HG02610 (cell line): ENCODE data around the gene PDS5B.

ENCODE experiments used
- ATAC-seq: cut with Tn5 transposase; IDR thresholded peaks from one replicate; pipeline ENCODE4 v1.9.1; 2021; ENCODE audit warnings: mild to moderate bottlenecking, moderate library complexity; ENCODE audit not compliant: unreplicated experiment

Gene PDS5B

GRCh38 chr13:32587811-32588170, 1.5 kb downstream of the PDS5B start:
- ATAC-seq, result no peak

- ATAC-seq, result no peak
Measured at GRCh38 chr13:32588736-32589135, 2.5 kb downstream of the PDS5B start.

DNA sequence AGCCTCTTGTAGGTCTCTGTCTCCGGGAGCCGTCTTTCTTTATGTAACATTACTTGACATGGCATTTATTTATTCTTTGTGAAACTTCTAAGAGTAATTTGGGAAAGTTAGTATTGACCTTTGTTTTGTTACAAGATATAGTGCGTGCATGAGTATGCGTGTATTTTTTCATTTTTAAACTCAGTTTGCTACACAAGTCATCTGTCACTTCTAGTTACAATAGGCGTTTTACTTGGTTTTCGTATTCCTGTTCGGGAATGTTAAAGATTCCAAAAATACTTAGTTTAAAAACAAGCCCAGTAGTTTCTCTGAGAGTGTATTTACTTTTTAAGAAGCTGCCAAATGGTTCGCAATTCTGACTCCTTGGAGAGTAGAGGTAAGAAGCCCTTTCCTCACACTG, 3.2 kb downstream of the PDS5B start:
- no peak for ATAC-seq

DNA sequence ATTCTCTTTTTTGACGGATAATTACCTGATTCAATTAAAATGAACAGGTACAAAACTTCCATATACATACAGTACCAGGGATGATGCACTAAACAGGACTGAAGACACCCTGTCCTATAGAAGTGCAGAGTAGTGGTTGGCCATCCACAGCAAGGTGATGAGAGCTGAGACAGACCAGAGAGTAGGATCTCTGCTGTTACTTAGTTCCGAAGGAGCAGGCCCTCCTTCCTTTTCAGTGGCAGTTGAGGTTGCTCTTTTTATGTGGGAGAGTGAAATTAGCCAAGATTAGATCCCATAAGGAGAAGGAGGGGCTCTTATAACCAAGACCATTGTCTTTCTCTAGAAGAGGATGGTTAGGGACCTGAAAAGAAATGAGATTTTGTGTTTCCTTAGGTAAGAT, 4.0 kb downstream of the PDS5B start:
- ATAC-seq, result no peak

- ATAC-seq, result no peak
Measured at GRCh38 chr13:32592082-32592481, 5.8 kb downstream of the PDS5B start.

- ATAC-seq, result no peak
Measured at GRCh38 chr13:32594157-32594738, 8.0 kb downstream of the PDS5B start.

GRCh38 chr13:32595306-32595705, 9.1 kb downstream of the PDS5B start:
- ATAC-seq, result no peak

- ATAC-seq, result no peak
Measured at GRCh38 chr13:32600890-32601289, 14.6 kb downstream of the PDS5B start.

DNA sequence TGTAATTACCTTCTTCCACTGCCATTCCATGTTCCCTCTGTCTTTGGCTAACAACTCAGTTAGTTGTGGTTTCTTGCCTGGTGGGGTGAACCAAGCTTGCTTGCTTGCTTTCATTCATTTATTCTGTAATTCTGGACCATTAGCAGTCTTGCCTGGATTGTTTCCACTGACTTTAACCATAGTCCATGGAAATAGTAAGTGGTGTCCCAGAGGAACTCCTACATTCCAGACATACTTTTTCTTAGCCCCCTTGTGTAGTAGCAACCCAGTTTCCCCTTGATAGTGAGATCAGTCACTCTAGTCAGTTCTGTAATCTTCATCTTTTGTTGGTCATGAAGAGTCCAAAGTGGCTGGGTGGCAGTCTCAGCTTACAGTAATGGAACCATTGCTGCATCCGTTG, 23.2 kb downstream of the PDS5B start:
- ATAC-seq, result no peak

GRCh38 chr13:32610538-32610937, 24.3 kb downstream of the PDS5B start:
- no peak for ATAC-seq

- ATAC-seq, result no peak
Measured at GRCh38 chr13:32610977-32611376, 24.7 kb downstream of the PDS5B start.

GRCh38 chr13:32616883-32617511, 30.7 kb downstream of the PDS5B start:
- no peak for ATAC-seq

GRCh38 chr13:32622827-32623226, 36.6 kb downstream of the PDS5B start:
- ATAC-seq, result no peak

GRCh38 chr13:32624441-32624840, 38.2 kb downstream of the PDS5B start:
- no peak for ATAC-seq

GRCh38 chr13:32627793-32628192, 41.5 kb downstream of the PDS5B start:
- ATAC-seq, result no peak

- no peak for ATAC-seq
Measured at GRCh38 chr13:32629313-32629712, 43.1 kb downstream of the PDS5B start.

- no peak for ATAC-seq
Measured at GRCh38 chr13:32629866-32630265, 43.6 kb downstream of the PDS5B start.

- no peak for ATAC-seq
Measured at GRCh38 chr13:32632343-32632909, 46.2 kb downstream of the PDS5B start.

DNA sequence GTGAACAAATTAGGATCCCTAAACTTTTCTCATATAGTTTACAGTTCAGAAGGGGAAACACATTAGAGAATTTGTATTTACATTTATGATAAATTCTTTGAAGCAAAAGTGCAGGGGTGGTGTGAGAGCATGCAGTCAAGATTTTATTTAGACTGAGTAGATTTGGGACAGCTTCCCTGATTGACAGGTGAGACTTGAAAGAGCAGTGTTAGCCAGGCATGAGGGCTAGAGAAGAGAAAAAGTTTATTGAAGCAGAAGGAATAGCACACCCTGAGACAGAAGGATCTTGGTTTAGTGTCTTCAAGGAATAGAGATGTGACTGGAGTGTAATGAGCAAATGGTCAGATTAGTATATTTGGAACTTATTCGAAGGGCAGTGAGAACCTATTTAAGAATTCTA, 50.5 kb downstream of the PDS5B start:
- no peak for ATAC-seq

GRCh38 chr13:32638739-32639138, 52.5 kb downstream of the PDS5B start:
- ATAC-seq, result no peak

- peak; percentile 60 for ATAC-seq
Measured at GRCh38 chr13:32639502-32640105, 53.4 kb downstream of the PDS5B start.

GRCh38 chr13:32642316-32642715, 56.1 kb downstream of the PDS5B start:
- ATAC-seq, result no peak
